Activated CD8-positive, alpha-beta memory T cell treated with anti-CD3 and anti-CD28 coated beads for 24 hours (primary cell): Measurements from ENCODE around the gene CASZ1.

Experiments
- DNase-seq: peaks from one replicate; pipeline ENCODE4 v3.0.0-alpha.2; 2020

Gene CASZ1

DNA sequence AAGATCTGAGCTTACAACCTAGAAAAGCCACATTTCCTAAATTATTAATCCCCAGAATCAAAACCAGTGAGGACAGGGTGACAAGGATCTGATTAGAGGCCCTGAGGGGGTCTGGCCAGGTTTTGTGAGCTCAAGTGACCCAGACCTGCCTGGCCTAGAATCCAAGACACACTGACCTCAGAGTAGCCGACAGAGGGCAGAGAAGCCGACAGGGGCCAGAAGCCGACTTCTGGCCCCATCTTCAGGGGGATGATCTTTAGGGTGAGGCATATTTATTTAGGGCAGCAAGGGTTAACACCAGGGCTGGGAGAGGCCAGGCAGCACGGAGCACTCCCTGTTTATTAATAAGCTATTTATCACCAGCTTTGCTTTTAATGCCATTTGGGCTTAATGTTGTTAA, 45.3 kb downstream of the CASZ1 start:
- DNase-seq, result no peak

DNA sequence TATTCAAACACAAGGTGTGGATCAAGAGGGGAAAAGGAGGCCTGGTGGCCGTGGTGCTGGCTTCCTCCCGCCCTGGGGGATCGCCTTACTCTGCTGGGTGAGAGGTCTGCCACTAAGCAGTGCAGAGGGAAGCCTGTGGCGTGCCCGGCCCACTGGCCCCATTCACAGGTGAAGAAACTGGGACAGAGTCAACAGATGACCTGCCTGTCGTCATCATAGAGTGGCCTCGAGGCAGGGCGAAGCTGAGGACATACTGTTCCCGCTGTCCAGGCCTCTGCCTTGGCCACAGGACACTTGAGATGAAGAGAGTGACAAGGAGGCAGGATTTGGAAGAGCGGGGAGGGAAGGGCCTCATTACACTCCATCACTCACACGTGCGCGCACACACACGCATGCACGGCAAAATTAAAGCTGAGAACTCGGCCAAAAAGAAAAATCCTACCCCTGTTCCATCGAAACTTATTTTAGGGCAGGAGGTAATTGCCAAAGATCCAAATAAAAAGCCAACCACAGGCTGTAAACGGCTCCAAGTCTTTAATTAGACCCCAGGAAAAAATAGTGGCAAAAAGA, 50.5 kb downstream of the CASZ1 start:
- no peak for DNase-seq

DNA sequence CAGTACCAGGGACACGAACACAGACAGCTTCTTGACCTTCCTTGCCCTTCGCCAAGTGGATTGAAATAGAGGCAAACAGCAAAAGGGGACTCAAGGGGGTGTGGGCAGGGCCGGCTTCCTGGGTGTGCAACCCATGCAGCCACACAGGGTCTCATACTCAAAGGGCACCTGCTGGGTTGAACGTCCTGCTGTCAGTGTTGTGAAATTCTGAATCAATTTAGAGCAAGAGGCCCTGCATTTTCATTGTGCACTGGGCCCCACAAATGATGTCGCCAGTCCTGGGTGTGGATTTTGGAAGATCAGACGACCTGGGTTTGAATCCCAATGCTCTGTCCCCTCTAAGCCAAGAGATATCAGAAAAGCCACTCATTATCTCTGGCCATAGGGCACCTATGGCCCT, 51.1 kb downstream of the CASZ1 start:
- DNase-seq, result no peak

DNA sequence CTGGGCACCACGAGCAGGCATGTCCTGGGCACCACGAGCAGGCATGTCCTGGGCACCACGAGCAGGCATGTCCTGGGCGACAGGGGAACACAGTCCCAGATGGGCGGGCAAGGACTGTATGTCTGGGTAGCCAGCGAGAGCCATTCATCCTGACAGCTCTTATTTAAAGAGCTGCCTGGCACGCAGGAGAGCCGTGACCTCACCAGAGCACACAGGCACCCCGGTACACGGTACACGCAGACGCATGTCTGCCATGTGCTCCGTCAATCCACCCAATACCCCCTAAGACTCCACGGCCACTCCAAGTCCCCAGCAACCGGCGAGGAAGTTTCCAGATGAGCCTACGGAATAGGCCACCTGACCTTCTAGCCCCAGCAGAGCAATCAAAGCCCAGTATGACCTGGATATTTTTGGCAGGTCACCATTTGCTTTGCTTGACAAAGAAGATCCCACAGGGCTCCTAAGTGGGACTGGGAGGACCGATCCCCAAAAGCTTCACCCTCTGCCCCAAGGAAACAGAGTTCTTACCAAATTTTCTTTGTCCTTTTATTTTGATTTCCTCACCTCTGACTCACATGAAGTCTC, 51.7 kb downstream of the CASZ1 start:
- no peak for DNase-seq

DNA sequence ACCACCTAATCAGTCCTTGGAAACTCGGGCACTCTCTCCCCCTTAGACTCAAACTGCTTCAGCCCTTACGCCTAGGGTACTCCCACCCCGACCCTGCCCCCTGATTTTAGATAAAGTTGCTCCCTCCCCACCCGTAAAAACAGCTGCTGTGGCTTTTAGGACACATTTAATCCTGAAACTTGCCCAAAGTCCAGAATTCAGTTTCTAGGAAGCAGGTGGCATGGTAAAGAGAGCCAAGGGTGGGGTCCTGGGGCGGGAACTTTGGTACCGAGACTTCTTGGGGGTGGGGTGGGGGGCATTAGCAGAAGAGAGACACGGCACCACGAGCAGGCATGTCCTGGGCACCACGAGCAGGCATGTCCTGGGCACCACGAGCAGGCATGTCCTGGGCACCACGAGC, 52.4 kb downstream of the CASZ1 start:
- no peak for DNase-seq

GRCh38 chr1:10741696-10742095, 54.8 kb downstream of the CASZ1 start:
- DNase-seq, result no peak

DNA sequence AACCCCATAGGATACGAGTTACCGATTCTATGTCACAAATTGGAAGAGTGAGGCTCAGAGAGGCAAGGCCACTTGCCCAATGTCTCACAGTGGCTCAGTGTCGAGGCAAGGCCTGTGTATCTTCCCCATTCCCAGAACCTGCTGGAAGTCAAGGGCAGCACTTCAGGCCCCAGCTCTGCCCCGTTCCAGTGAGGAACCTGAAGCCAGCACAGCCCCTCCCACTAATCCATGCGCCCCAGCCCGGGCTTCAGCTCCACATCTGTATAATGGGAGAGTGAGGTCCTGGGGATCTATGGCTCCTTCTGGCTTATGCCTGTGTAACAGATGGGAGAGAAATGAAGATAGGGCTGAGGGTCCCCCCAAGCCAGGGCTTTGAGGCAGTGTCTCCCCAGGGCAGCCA, 56.3 kb downstream of the CASZ1 start:
- no peak for DNase-seq

DNA sequence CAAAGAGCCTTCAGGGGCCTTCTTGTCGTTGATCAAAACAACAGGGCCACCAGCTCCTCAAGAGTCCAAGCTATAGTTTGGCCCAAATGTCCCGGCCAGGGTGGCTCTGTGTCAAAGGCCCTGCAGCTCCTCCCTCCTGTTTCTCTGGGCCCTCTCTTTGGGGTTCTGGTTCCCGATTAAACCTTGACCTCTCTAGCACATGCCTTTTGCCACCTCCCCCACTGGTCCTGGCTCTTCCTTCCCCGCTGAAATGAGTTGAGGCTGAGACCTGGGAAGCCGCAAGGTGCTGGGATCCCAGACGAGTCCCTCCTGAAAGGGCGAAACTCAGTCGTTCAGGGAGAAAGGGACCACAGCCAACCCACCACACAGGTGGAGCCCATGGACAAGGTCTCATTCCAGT, 56.9 kb downstream of the CASZ1 start:
- DNase-seq, result no peak

DNA sequence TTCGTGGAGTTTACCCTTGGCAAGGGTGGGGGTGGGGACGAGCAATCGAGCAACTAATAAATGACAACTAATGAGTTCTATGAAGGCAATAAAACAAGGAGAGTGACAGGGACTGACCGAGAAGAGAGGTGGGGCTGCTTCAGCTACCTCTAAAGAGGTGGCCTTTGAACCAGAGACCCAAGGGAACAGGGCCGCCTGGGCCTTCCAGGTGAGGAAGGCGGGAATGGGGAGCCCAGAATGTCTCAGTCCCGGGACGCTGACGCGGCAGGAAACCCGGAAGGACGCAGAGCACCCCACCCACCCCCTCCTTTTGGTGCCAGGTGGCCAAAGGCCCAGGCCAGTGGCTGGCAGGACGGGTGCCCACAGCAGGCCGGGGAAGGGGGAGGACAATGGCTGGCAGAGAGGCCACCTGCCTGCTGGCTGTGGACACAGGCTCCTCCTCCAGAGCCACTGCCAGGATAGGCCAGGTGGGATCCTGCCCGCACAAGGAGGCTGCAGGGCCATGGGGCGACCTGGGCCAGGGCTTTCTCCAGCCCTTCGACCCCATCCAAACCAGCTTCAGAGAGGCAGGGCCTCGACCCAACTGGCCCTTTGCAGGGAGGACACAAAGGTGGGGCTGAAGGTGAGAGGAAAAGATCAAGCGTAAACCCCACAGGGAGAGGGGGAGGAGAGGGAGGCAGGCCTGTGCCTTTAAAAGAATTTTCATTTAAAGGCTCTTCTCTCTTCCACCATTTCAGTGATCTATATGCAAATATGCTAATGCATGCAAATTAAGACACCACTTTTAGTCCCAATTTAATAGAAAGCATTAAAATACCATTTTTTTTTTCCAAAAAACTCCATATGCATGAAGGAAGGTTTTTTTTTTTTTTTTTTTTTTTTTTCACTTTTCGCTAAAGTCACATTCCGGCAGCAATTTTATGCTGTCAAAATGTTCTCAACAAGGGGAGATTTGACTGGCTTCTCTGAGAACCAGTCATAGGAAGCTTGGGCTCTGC, 58.1 kb downstream of the CASZ1 start:
- DNase-seq, result no peak

GRCh38 chr1:10737651-10738050, 58.8 kb downstream of the CASZ1 start:
- no peak for DNase-seq

- DNase-seq, result no peak
Observed at GRCh38 chr1:10736634-10737586, 59.5 kb downstream of the CASZ1 start.

DNA sequence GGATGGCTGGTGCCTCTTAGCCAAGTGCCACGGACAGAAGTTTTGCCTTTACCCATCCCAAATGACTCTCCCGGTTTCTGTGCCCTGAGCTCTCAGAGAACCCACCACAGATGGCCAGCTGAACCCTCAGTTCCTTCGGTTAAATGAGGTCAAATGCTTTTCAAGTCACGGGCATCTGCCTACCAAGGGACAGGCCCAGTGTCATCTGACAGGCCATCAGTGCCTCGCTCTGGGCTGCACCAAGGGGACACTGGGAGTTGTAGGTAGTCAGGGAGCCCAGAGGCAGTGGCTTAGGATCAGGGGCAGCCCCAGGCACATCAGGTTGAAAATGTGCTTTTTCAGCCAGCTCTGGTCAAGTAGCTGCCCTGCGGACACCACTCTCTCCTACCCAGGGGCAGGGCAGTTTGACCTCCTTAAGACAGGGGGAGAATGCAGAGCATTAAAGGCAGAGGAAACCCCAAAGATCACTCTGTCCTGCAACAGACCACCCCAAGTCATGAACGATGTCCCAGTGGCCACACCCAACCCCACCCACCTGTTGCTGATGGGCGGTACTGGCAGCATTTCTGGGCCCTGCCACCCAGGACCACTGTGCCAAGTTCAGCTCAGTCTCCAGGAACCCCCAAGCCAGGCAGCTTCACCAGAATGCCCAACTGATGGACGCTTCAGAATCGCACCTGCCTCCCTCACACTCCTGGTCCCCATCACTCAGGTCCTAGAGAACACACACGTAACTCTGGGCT, 60.7 kb downstream of the CASZ1 start:
- no peak for DNase-seq

DNA sequence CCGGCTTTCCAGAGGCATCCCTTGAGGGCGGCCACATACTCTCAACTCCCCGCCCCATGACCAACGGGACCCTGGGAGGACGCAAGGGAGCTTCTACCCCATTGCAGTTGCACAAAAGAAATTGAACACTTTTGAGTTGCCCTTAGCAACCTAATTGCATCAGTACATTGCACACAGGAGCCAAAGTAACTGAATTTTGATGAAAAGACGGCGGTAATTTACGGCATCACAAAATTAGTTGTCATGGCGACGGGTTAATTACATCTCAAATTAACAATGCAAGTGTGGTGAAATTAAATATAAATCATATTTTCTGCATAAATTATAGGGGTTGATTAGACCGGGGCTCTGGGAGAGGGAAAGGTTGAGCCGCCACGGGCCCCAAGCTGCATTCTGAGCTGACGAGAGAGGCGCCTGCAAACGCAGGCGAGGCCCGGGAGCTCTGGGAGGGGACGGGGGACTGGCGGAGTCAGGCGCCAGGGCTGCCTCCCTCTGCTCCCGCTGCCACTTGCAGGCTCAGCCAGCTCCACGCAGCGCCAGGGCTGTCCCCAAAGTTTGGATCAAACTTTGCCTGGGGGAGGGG, 61.4 kb downstream of the CASZ1 start:
- DNase-seq, result no peak

DNA sequence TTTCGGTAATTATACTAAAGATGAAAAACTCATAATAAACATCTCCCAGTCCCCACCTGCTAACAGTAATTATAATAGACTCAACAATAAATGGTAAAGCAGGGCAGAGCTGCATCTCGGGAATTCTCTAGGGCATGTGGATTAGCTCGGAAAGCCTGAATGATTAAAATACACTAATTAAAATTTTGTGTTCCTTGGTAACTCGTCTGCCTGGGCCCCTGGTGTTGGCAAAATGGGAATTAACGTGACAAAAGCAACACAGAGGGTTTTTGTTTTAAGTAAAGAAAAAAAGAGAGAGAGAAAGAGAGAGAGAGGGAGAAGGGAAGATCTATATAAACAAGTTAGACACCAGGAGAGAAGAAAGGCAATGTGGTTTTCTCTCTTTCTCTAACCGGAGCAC, 62.1 kb downstream of the CASZ1 start:
- DNase-seq, result no peak

- DNase-seq, result peak; percentile 71
Observed at GRCh38 chr1:10733474-10734366, 62.7 kb downstream of the CASZ1 start.

DNA sequence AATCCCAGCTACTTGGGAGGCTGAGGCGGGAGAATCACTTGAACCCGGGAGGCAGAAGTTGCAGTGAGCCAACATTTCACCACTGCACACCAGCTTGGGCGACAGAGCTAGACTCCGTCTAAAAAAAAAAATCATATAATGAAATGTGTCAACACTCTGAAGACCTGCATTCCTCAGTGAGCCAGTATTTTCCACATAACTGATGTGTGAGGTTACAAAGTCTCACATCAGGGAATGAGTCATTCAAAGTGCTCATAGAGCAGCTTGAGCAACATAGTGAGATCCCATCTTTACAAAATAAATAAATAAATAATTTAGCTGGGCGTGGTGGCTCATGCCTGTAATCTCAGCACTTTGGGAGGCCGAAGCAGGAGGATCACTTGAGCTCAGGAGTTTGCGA, 65.5 kb downstream of the CASZ1 start:
- no peak for DNase-seq

- no peak for DNase-seq
Observed at GRCh38 chr1:10728595-10729410, 67.6 kb downstream of the CASZ1 start.

GRCh38 chr1:10727751-10728232, 68.7 kb downstream of the CASZ1 start:
- DNase-seq, result no peak

DNA sequence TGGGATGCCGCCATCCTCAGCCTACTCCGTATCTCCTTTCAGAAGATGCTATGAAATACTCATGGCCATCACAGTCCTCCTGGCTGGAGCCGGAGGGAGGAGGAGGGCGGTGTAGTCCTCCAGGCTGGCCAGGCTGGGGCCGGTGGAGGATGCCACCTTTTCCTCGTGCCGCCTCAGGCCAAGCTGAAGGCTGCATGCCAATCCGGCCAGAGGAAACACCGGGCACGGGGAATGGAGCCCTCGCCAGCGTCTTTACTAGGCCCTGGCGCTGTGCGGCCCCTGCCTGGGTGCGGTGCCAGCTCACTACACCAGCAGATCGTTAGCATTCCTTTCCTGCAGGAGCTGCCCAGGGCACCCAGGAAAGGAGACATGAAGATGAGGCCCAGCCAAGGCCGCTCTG, 70.1 kb downstream of the CASZ1 start:
- no peak for DNase-seq
